Mesodermal cell (in vitro differentiated cells): Measurements from ENCODE around the gene KIRREL3.

Experiments used
- H3K27ac ChIP-seq: 2 replicates; pipeline ENCODE4 v1.7.0; 2013; ENCODE audit warnings: mild to moderate bottlenecking, low read depth, low read length, moderate library complexity; ENCODE audit not compliant: severe bottlenecking
- H3K36me3 ChIP-seq: 2 replicates; pipeline ENCODE4 v1.7.1; 2013; ENCODE audit warnings: mild to moderate bottlenecking, low read length, moderate library complexity; ENCODE audit not compliant: control insufficient read depth, insufficient read depth
- H3K4me1 ChIP-seq: one replicate; pipeline ENCODE4 v1.7.1; 2013; ENCODE audit warnings: mild to moderate bottlenecking, low read length; ENCODE audit not compliant: insufficient read depth, control insufficient read depth, poor library complexity, severe bottlenecking
- H3K4me3 ChIP-seq: 2 replicates; pipeline ENCODE4 v1.7.0; 2013; ENCODE audit warnings: low read length, control low read depth, mild to moderate bottlenecking; ENCODE audit not compliant: insufficient read depth, poor library complexity, severe bottlenecking; ENCODE audit errors: extremely low read depth
- H3K9me3 ChIP-seq: 2 replicates; pipeline ENCODE4 v1.7.1; 2013; ENCODE audit warnings: mild to moderate bottlenecking, low read length, moderate library complexity; ENCODE audit not compliant: control insufficient read depth
- WGBS, 2 experiments: methylation state at CpG; one replicate each; pipeline ENCODE4 v1.1.5; 2013; ENCODE audit warnings: missing lambda C conversion rate in 2 of 2; ENCODE audit not compliant: insufficient coverage in 2 of 2; 5-methylcytosine and 5-hydroxymethylcytosine counted together

KIRREL3 gene

DNA sequence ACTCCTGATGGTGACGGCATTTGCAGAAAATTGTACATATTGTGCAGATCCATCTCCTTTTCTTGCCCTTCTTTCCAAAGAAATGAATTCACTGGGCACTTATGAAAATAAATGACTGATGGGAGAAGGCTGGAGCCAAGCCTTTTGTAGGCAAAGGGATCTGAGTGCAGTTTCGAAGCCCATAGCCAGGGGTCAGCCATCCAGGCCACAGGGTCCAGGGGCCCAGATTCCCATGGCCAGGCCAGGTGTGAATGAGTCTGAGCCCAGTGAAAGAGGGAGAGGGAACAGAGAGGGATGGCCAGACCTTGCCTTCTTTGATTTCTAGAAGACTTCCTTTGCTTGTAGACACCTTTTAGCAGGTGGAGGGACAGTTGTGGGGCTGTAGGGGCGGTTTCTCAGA, 209.1 kb downstream of the KIRREL3 start:
- no peaks in the 10 kb centered on the region for H3K9me3 ChIP-seq
- H3K27ac ChIP-seq, result peak overlapping the region; percentile 46
- 85 to 91% methylated on average over 2 of the region's 3 CpGs for whole genome bisulfite sequencing, 2 experiments
- no peaks in the 10 kb centered on the region for H3K4me1 ChIP-seq
- H3K36me3 ChIP-seq, result no peaks in the 10 kb centered on the region
- no peak overlapping the region for H3K4me3 ChIP-seq

DNA sequence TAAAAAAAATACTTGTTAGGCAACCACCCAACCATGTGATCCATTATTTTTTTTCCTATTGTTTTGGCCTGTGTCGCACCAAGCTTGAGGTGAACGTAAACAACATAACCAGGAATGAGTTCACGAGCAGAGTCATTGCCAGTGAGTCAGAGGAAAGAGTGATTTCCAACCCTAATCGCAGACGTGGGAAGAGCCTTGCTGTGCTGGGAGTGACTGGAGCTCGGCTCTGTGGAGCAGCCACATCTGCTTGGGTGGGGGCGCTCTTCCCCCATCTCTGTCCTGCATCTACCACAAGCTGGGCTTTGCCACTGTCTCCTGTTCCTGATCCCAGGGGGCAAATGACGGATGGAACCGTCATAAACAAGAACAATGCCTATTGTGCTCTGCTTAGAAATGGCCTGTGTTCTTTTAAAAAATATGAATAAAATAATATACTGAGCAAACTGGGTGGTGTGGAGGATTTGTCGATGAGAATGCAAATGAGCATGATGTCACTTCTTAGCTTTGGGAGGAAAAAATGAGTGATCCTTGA, 210.0 kb downstream of the KIRREL3 start:
- Histone ChIP-seq H3K4me1 (no peaks in the 10 kb centered on the region), H3K4me3 (no peak overlapping the region), H3K9me3 (no peaks in the 10 kb centered on the region), H3K27ac (peak overlapping the region; percentile 46), H3K36me3 (no peaks in the 10 kb centered on the region)
- 55 to 59% methylated on average over 6 to 9 of the region's 10 CpGs for whole genome bisulfite sequencing, 2 experiments

DNA sequence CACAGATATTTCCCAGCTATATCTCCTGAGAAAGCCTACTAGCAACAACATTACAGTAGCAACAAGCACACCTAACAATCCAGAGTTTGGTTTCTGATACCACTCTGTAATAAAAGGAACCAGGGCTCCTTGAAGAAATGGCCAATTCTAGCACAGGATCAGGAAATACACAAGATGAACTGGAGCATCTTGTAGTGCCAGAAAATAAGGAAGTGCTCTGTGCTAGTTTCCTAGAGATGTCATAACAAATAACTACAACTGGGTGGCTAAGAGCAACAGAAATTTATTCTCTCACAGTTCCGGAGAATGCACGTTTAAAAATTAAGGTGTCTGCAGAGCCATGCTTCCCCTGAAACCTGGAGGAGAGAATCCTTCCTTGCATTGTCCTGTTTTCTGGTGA, 217.8 kb downstream of the KIRREL3 start:
- Histone ChIP-seq H3K4me1 (no peaks in the 10 kb centered on the region), H3K27ac (no peak overlapping the region), H3K9me3 (no peaks in the 10 kb centered on the region), H3K4me3 (no peak overlapping the region), H3K36me3 (no peaks in the 10 kb centered on the region)
- 76 to 100% methylated on average over 2 of the region's 2 CpGs for WGBS, 2 experiments

DNA sequence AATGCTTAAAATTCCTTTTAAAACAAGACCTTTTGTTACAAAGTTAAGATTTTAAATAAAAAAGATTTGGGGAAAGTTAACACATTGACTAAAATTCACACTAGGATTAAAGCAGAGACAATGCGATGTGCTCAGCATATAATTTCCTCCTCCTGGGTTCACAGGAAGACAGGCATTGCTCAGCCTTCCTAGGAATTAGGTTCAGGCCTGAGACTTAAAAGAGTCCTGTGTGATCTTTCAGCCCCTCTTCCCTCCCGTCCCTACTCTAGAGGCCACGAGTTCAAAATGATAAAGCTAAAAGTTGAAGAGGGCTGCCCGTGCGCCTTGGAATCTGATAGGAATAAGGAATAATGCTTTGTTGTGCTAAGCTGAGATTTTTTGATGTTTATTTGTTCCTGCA, 218.6 kb downstream of the KIRREL3 start:
- Histone ChIP-seq H3K4me3 (no peak overlapping the region), H3K27ac (no peak overlapping the region), H3K36me3 (no peaks in the 10 kb centered on the region), H3K9me3 (no peaks in the 10 kb centered on the region), H3K4me1 (no peaks in the 10 kb centered on the region)
- WGBS, 2 experiments, result 65 to 80% methylated on average over 3 to 4 of the region's 5 CpGs

DNA sequence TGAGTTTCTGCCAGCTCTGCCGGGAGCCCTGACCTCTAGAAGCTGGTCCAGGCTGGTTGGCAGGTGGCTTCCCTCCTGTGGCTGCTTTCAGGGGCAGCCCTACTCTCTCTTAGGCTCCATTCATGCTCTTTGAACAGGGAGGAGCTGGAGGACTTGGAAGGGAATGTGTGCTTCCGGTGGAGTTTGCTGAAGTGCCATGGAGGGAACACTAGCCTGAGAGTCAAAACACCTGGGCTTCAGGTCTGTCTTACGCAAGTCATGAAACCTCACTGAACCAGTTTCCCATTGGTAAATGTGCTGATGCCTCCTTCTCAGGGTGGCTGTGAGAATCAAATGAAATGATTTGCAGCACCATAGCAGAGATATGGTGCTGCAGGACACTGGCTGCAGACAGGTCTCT, 224.5 kb downstream of the KIRREL3 start:
- no peak overlapping the region for H3K4me3 ChIP-seq
- no peaks in the 10 kb centered on the region for H3K9me3 ChIP-seq
- H3K36me3 ChIP-seq, result no peaks in the 10 kb centered on the region
- H3K27ac ChIP-seq, result no peak overlapping the region
- WGBS, 2 experiments, result 92 to 94% methylated on average over 2 to 3 of the region's 3 CpGs
- no peaks in the 10 kb centered on the region for H3K4me1 ChIP-seq

DNA sequence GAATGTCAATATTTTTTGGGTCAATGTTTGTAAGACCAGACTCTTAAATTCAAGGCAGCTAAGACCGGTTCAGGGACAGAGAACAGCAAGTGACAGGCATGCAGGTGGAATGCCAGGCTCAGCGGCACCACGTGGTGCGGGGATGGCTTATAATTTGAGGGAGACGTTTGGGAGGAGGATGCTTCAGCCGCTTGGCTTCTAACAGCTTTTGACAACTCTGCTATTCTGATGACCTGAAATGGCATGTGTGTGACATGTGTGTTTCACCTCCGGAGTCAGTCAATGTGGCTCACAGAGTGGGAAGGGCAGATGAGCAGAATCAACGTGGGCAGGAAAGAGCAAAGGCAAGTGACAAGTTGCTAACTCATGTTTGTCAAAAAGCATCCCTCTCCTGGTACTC, 228.3 kb downstream of the KIRREL3 start:
- Histone ChIP-seq H3K4me3 (no peak overlapping the region), H3K36me3 (no peaks in the 10 kb centered on the region), H3K9me3 (no peaks in the 10 kb centered on the region), H3K27ac (no peak overlapping the region), H3K4me1 (no peaks in the 10 kb centered on the region)
- WGBS, 2 experiments, result 71 to 81% methylated on average over 6 to 8 of the region's 8 CpGs

DNA sequence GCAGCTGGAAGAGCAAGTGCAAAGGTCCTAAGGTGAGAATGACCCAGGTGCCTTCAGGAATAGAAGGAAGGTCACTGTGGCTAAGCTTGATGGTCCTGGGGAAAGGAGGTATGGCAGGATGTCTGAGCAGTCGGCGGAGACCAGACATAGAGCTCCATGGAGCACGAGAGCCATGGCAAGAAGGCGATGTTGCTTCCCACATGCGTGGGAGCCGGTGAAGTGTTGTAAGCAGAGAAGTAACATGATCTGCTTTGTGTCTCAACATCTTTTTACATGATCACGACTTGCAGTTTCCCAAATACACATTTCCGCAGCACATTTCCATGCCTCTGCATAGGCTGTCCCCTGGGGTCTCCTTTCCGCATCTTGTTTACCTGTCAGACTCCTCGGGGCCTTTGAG, 231.9 kb downstream of the KIRREL3 start:
- Histone ChIP-seq H3K9me3 (no peaks in the 10 kb centered on the region), H3K4me3 (no peak overlapping the region), H3K27ac (no peak overlapping the region), H3K36me3 (no peaks in the 10 kb centered on the region), H3K4me1 (no peaks in the 10 kb centered on the region)
- 88 to 95% methylated on average over 10 of the region's 10 CpGs for whole genome bisulfite sequencing, 2 experiments

DNA sequence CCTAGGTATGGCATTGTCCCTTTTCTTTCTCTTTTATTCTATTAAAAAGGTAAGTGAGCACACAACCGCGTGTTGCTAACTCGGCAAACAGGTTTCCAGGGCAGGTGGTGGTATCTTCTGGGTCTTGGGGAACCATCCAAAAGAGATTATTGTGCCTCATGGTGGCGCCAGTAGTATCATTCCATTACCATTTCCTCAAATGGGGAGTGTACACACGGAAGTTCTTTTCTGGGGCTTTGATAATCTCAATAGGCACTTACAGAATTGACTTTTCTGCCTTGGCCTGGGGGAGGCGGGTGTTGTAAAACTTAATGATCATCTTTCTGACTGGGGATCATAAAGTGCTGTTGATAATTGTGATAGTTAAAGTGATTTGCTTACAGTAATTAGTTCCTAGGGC, 234.1 kb downstream of the KIRREL3 start:
- no peaks in the 10 kb centered on the region for H3K9me3 ChIP-seq
- 71 to 100% methylated on average over 1 of the region's 6 CpGs for WGBS, 2 experiments
- H3K4me1 ChIP-seq, result no peaks in the 10 kb centered on the region

DNA sequence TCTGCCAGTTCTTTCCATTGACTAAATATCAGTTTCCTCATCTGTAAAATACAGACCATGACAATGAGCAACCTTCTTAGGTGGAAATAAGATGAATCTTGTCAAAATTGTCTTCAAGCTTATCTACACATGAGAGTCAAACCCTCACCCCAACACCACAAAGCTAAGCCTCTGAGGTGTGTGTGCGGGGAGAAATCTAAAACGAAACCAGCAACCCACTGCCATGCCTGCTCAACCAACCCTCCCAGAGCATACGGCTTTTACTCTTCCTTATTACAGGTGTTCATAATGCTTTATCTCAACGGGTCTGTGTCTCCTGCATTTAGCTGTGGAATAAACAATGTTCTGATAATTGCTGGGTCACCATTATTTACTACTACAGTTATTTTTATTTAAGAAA, 235.4 kb downstream of the KIRREL3 start:
- Histone ChIP-seq H3K4me3 (no peak overlapping the region), H3K9me3 (no peaks in the 10 kb centered on the region), H3K27ac (no peak overlapping the region), H3K4me1 (no peaks in the 10 kb centered on the region), H3K36me3 (no peaks in the 10 kb centered on the region)
- WGBS, 2 experiments, result 87% methylated on average over 3 of the region's 4 CpGs; no CpG with 5 or more reads in 1 of the 2 experiments

More for the DNA sequence above, 234.1 kb downstream of the KIRREL3 start:
- no peak overlapping the region for H3K27ac ChIP-seq
- H3K36me3 ChIP-seq, result no peaks in the 10 kb centered on the region
- no peak overlapping the region for H3K4me3 ChIP-seq

DNA sequence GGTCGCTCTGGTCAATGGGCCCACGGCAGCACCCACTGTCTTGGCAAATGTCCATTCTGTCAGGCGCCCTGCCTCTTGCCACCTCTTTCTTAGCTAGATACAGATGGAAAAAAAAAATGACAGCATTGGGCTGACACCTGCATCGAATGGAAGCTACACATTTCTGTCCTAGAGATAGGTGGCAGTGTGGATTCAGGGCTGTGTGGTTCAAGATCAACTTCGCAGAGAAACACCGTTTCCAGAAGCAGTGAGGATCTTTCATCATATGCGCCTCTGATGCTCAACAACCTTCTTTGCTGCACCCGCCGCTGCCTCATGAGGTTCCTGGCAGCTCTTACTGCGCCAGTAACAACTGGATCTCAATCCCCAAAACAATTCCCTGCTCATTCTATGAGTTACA, 236.3 kb downstream of the KIRREL3 start:
- H3K36me3 ChIP-seq, result no peaks in the 10 kb centered on the region
- no peaks in the 10 kb centered on the region for H3K9me3 ChIP-seq
- no peak overlapping the region for H3K4me3 ChIP-seq
- WGBS, 2 experiments, result 76 to 86% methylated on average over 9 to 10 of the region's 10 CpGs
- no peak overlapping the region for H3K27ac ChIP-seq
- H3K4me1 ChIP-seq, result no peaks in the 10 kb centered on the region

DNA sequence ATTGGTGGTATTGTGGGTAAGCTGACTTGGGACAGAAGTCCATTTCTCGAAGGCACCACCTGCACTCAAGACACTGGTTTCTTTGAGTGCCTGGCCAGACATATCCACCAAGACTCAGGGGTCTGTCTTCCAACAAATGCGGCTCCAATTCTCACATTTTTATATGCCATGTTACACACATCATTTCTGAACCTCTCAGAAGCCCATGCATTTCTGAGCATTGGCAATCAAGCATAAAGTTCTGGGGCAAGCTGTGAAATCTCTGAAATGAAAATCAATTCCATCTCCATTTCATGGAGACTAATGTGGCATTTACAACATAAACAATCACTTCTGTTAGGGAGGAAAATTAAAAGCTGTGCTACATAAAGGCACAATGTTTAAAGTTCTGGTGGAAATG, 243.7 kb downstream of the KIRREL3 start:
- no peaks in the 10 kb centered on the region for H3K9me3 ChIP-seq
- H3K36me3 ChIP-seq, result no peaks in the 10 kb centered on the region
- H3K27ac ChIP-seq, result no peak overlapping the region
- H3K4me1 ChIP-seq, result no peaks in the 10 kb centered on the region
- no peak overlapping the region for H3K4me3 ChIP-seq
- 97% methylated on average over 2 of the region's 2 CpGs; no CpG with 5 or more reads in 1 of the 2 experiments for WGBS, 2 experiments
